K562 (cell line): ENCODE measurements around the gene COL26A1. TPM values are rescaled to one million over a fixed set of nuclear protein-coding genes. Genes with fewer than 3 reads are reported as not detected.

Source experiments
- FOSL1 ChIP-seq: fragments of 200-800 bp; sonication (Bioruptor generic); conservative IDR thresholded peaks from 2 replicates; pipeline ENCODE4 v1.6.1; 2016; ENCODE audit warnings: missing genetic modification characterization, missing compliant biosample characterization
- NCOA2 ChIP-seq, 2 experiments: fragments of 450-650 bp; IDR thresholded peaks; 2 replicates each; pipeline ENCODE4 v1.6.1; 2018; ENCODE audit warnings: mild to moderate bottlenecking in 2 of 2, moderate library complexity in 1 of 2; ENCODE audit not compliant: partially characterized antibody in 2 of 2
- NCOR1 ChIP-seq: fragments of 450-650 bp; IDR thresholded peaks from 2 replicates; pipeline ENCODE4 v1.6.1; 2016; ENCODE audit warnings: mild to moderate bottlenecking, moderate library complexity
- NR2F6 ChIP-seq: fragments of 450-650 bp; formaldehyde crosslinking; IDR thresholded peaks from 2 replicates; pipeline ENCODE4 v1.4.0; 2020; ENCODE audit warnings: mild to moderate bottlenecking
- RB1 ChIP-seq: fragments of 450-650 bp; IDR thresholded peaks from 2 replicates; pipeline ENCODE4 v1.6.1; 2017; ENCODE audit warnings: low read depth, mild to moderate bottlenecking
- RBM34 ChIP-seq: fragments of 200-400 bp; formaldehyde crosslinking; IDR thresholded peaks from 2 replicates; pipeline ENCODE4 v1.6.1; 2018; ENCODE audit warnings: low read length, borderline replicate concordance; ENCODE audit not compliant: insufficient read depth
- RUNX1 ChIP-seq: sonication (generic); IDR thresholded peaks from 2 replicates; pipeline ENCODE4 v1.6.1; 2016; ENCODE audit warnings: antibody characterized with exemption, low read depth
- TCF3 ChIP-seq: sonication (generic); formaldehyde crosslinking; IDR thresholded peaks from 2 replicates; pipeline ENCODE4 v1.4.0; 2020; ENCODE audit warnings: mild to moderate bottlenecking, missing genetic modification reagents
- TCFL5 ChIP-seq: fragments of 250-450 bp; sonication (Bioruptor Pico); conservative IDR thresholded peaks from 2 replicates; pipeline ENCODE4 v1.6.1; 2021; ENCODE audit warnings: mild to moderate bottlenecking, moderate library complexity, matching md5 sums
- TEAD4 ChIP-seq, 2 experiments: sonication (generic) in 1 of 2; formaldehyde crosslinking in 1 of 2; IDR thresholded peaks; 2 replicates each; pipeline versions ENCODE4 v1.6.1 to v1.8.0; 2012 to 2022; ENCODE audit warnings: borderline replicate concordance in 1 of 2, inconsistent platforms in 1 of 2, low read length in 1 of 2, mild to moderate bottlenecking in 1 of 2, missing genetic modification reagents in 1 of 2
- TFAM ChIP-seq: fragments of 250-450 bp; sonication (Bioruptor Pico); conservative IDR thresholded peaks from 2 replicates; pipeline ENCODE4 v1.5.0; 2021; ENCODE audit warnings: mild to moderate bottlenecking, moderate library complexity
- TRIM24 ChIP-seq, 2 experiments: fragments of 450-650 bp; IDR thresholded peaks; 2 replicates each; pipeline ENCODE4 v1.6.1; 2016
- XRCC5 ChIP-seq: fragments of 200-400 bp; formaldehyde crosslinking; IDR thresholded peaks from 2 replicates; pipeline ENCODE4 v1.6.1; 2017; ENCODE audit warnings: low read depth, mild to moderate bottlenecking, low read length
- ZBTB7A ChIP-seq: IDR thresholded peaks from 2 replicates; pipeline ENCODE4 v1.6.1; 2011; ENCODE audit warnings: low read depth, mild to moderate bottlenecking, low read length, moderate library complexity, borderline replicate concordance; ENCODE audit not compliant: control insufficient read depth
- ZNF23 ChIP-seq: fragments of 250-450 bp; sonication (Bioruptor Pico); IDR thresholded peaks from 2 replicates; pipeline ENCODE4 v1.4.0; 2020; ENCODE audit warnings: mild to moderate bottlenecking
- polyA plus RNA-seq, 8 experiments: library from polyadenylated mRNA; depleted of rRNA in 4 of 8; stranded (reverse) in 5 of 8; unstranded in 3 of 8; fragments of >200 nt; fragmentation: Nextera tagmentation in 2 of 8; fragmentation: Illumina TruSeq in 1 of 8; extraction: Ambion mirVana in 2 of 8; extraction: Trizol in 1 of 8; gene quantifications; 2 replicates each; pipeline versions ENCODE4 v1.2.1 to v1.2.3, GENCODE V29; 2011 to 2014; ENCODE audit warnings: inconsistent platforms in 1 of 8, missing spikeins in 1 of 8
- total RNA-seq, 7 experiments: library from RNA; depleted of rRNA in 6 of 7; stranded (reverse); fragments of >200 nt in 6 of 7; fragmentation: Illumina TruSeq in 2 of 7; extraction: Trizol in 2 of 7; gene quantifications; 2 replicates each; pipeline versions ENCODE4 v1.2.1 to v1.2.3, GENCODE V29; 2011 to 2021; ENCODE audit warnings: low replicate concordance in 1 of 7
- TF ChIP-seq, protein P1 (sequence below): fragments of 250-450 bp; sonication (Bioruptor Pico); IDR thresholded peaks from 2 replicates; pipeline ENCODE4 v1.5.0; 2020; ENCODE audit warnings: mild to moderate bottlenecking, borderline replicate concordance
- TF ChIP-seq, protein P2 (sequence below): fragments of 250-450 bp; sonication (Bioruptor Pico); IDR thresholded peaks from 2 replicates; pipeline ENCODE4 v1.8.0; 2021; ENCODE audit warnings: mild to moderate bottlenecking, moderate library complexity
- TF ChIP-seq, protein P3 (sequence below): fragments of 450-650 bp; IDR thresholded peaks from 2 replicates; pipeline ENCODE4 v1.7.1; 2018; ENCODE audit warnings: mild to moderate bottlenecking, low read depth; ENCODE audit not compliant: partially characterized antibody
- TF ChIP-seq, protein P4 (sequence below): fragments of 250-450 bp; sonication (Bioruptor Pico); IDR thresholded peaks from 2 replicates; pipeline ENCODE4 v1.8.0; 2022; ENCODE audit warnings: moderate library complexity, mild to moderate bottlenecking, inconsistent platforms

The COL26A1 gene
- total and polyA plus RNA-seq, 9 of the 15 experiments (the other 6 are each of a cell fraction or from before 2014, with no cell fraction given): 0.04 to 0.39 (median 0.07) TPM; not detected in 5

DNA sequence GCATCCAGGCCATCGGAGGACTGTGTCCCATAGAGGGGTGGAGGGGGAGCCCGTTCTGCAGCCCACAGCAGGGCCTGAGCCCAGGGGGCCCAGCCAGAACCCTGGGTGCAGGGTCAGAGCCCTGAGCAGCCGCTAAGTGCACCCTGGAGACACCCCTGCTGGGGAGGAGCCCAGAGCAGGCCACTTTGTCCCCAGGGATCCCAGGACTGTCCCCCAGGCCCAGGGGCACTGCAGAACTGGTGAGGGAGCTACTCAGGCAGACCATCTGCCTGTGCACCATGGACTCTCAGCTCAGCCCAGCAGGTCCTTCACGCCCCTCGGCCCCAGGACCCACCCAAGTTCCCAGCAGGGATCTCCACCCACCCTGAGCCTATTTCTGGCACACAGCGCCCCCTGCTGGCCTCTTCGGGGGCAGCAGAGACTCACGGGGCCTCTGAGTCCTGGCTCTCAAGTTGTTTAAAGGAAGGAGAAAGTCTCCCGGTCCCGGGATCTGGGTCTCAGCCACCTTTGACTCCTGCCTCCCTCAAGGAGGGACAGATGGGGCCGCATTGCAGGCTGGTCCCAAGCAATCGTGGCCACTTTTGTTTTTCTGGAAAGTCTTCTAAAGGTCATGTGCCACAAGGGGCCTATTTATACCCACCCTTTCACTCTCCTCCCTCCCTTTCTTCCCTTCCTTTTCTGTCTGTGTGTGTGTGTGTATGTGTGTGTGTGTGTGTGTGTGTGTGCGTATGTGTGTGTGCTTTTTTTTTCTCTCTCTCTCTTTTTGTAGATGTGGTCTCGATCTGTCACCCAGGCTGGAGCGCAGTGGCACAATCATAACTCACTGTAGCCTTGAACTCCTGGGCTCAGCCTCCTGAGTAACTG is 176.2 kb downstream of the COL26A1 start (continued):
- TF ChIP-seq, protein P1, sequence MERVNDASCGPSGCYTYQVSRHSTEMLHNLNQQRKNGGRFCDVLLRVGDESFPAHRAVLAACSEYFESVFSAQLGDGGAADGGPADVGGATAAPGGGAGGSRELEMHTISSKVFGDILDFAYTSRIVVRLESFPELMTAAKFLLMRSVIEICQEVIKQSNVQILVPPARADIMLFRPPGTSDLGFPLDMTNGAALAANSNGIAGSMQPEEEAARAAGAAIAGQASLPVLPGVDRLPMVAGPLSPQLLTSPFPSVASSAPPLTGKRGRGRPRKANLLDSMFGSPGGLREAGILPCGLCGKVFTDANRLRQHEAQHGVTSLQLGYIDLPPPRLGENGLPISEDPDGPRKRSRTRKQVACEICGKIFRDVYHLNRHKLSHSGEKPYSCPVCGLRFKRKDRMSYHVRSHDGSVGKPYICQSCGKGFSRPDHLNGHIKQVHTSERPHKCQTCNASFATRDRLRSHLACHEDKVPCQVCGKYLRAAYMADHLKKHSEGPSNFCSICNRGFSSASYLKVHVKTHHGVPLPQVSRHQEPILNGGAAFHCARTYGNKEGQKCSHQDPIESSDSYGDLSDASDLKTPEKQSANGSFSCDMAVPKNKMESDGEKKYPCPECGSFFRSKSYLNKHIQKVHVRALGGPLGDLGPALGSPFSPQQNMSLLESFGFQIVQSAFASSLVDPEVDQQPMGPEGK (CRISPR knock-in tag): no peak
- TF ChIP-seq TFAM (CRISPR knock-in tag) (no peak), TCF3 (CRISPR knock-in tag) (no peak), TCFL5 (CRISPR knock-in tag) (no peak), NR2F6 (CRISPR knock-in tag) (no peak), NCOR1 (no peak), TEAD4 (IDR thresholded peaks at IDR 0.05; ENCODE audit: low read length) (no peak), TEAD4 (CRISPR knock-in tag; IDR thresholded peaks at IDR 0.05; ENCODE audit: borderline replicate concordance) (no peak), XRCC5 (peak; percentile 54; the same call in 1 of the 2 replicates), ZBTB7A (0 out of 2 replicates have a peak, but pooled peaks have one; percentile 38), TRIM24 (IDR thresholded peaks at IDR 0.05) (no peak), RUNX1 (no peak), RB1 (peak; percentile 46; the same call in 1 of the 2 replicates), ZNF23 (CRISPR knock-in tag) (no peak), FOSL1 (tag) (no peak), NCOA2 (IDR thresholded peaks at IDR 0.05; ENCODE audit: partially characterized antibody in 2 of 2) (no peak), RBM34 (no peak)
- TF ChIP-seq, protein P2, sequence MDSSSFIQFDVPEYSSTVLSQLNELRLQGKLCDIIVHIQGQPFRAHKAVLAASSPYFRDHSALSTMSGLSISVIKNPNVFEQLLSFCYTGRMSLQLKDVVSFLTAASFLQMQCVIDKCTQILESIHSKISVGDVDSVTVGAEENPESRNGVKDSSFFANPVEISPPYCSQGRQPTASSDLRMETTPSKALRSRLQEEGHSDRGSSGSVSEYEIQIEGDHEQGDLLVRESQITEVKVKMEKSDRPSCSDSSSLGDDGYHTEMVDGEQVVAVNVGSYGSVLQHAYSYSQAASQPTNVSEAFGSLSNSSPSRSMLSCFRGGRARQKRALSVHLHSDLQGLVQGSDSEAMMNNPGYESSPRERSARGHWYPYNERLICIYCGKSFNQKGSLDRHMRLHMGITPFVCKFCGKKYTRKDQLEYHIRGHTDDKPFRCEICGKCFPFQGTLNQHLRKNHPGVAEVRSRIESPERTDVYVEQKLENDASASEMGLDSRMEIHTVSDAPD (CRISPR knock-in tag): no peak
- TF ChIP-seq, protein P3, sequence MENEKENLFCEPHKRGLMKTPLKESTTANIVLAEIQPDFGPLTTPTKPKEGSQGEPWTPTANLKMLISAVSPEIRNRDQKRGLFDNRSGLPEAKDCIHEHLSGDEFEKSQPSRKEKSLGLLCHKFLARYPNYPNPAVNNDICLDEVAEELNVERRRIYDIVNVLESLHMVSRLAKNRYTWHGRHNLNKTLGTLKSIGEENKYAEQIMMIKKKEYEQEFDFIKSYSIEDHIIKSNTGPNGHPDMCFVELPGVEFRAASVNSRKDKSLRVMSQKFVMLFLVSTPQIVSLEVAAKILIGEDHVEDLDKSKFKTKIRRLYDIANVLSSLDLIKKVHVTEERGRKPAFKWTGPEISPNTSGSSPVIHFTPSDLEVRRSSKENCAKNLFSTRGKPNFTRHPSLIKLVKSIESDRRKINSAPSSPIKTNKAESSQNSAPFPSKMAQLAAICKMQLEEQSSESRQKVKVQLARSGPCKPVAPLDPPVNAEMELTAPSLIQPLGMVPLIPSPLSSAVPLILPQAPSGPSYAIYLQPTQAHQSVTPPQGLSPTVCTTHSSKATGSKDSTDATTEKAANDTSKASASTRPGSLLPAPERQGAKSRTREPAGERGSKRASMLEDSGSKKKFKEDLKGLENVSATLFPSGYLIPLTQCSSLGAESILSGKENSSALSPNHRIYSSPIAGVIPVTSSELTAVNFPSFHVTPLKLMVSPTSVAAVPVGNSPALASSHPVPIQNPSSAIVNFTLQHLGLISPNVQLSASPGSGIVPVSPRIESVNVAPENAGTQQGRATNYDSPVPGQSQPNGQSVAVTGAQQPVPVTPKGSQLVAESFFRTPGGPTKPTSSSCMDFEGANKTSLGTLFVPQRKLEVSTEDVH: no peak
- TF ChIP-seq, protein P4, sequence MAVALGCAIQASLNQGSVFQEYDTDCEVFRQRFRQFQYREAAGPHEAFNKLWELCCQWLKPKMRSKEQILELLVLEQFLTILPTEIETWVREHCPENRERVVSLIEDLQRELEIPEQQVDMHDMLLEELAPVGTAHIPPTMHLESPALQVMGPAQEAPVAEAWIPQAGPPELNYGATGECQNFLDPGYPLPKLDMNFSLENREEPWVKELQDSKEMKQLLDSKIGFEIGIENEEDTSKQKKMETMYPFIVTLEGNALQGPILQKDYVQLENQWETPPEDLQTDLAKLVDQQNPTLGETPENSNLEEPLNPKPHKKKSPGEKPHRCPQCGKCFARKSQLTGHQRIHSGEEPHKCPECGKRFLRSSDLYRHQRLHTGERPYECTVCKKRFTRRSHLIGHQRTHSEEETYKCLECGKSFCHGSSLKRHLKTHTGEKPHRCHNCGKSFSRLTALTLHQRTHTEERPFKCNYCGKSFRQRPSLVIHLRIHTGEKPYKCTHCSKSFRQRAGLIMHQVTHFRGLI (CRISPR knock-in tag): no peak
